Stimulated activated CD4-positive, alpha-beta T cell treated with anti-CD3 and anti-CD28 coated beads, Interleukin-1b, Interleukin-23, amount 100 ng/mL, for 1 hour (primary cell): ENCODE measurements around the gene CTIF.
"Not testable (repeated sequence)": the region's sequence is repeated elsewhere in the genome, so short reads cannot be mapped to it uniquely, and the experiment has no call there.

Experiments
- DNase-seq, 2 donors: peaks; one replicate each; pipeline ENCODE4 v3.0.0-alpha.2; 2020; ENCODE audit warnings: low read depth in 2 of 2

CTIF gene

DNA sequence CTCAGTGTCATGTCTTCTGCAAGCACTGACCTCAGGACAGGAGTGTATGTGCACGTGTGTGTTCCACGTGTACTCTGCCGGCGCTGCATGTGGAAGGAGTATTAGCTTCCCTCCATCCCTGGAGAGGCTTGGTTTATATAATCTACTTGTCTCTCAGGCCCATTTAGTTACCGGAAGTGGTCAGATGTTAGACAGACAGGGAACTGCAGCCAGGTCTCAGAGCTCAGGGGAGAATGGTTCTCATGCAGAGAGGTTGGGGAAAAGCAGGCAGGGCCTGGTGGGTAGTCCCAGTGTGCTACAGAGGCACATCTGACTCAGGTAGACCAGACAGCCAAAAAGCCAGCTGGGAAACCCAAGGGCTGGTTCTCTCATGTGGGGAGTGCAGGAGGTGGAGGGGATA lies 167.9 kb downstream of the CTIF start:
- no peak for DNase-seq

DNA sequence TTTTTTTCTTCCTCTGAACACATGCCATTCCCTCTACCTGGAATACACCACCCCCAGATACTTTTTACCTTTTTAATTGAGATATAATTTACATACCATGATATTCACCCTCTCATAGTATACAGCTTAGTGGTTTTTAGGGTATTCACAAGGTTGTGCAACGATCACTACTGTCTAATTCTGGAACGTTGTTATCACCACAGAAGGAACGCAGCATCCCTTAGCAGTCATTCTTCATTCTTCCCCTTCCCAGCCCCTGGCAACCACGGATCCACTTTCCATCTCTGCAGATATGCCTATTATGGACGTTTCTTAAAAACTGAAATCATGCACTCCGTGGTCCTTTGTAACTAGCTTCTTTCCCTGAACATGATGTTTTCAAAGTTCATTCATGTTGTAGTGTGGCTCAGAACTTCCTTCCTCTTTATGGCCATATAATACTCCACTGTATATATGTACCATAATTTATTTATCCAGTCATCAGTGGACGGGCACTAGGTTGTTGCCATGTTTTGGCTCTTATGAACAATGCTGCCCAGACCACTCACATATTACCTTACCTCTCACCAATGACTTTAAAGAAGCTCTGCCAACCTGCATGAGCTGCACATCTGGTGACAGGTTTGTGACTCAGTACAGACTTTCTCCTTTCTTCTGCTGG lies 168.9 kb downstream of the CTIF start:
- no peak for DNase-seq

DNA sequence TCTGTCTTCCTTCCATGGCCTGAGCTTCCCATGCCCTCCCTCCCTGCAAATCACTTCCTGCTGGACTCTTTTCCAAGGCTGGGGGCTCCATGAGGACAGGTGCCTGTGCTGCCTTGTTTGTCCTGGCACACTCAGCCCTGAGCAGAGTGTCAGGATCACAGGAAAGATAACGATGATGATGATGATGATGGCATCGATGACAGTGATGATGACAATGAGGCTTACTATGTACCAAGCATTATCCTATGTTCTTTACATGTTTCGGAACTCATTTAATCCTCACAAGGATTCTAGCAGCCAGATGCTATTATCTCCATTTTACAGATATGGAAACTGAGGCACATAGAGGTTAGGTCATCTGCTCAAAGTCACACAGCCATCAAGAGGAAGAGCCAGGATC lies 170.0 kb downstream of the CTIF start:
- no peak for DNase-seq

DNA sequence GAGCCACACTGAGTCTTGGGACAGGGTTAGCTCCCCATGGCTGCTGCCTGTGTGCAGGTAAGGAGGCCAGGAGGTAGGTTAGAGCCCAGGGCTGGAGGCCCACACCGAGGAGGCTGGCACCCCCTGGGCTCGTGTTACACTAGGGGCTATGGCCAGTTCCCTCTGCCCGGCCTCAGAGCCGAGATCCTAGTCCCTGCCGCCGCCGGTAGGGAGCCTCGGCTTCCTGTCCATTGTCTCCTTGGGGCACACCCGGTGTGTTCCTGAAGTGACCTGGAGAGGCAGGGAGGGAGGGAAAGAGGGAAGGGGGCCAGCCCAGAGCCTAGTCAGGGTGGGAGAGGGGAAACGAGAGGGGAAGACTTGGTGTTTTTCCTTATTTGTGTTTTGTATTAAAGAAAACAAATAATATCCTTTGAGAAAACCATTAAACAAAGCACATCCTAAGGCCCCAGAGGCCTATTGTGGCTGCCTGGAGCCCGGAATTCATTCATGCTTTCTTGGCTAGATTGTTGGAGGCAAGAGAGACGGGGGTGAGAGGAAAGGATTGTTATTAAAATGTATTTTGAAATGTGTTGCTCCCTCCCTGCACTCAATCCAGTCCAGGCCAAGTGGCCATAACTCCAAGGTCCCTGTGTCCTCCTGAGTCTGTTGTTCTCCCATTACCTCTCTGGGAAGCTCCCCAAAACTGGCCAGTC lies 170.7 kb downstream of the CTIF start:
- DNase-seq, result no peak

DNA sequence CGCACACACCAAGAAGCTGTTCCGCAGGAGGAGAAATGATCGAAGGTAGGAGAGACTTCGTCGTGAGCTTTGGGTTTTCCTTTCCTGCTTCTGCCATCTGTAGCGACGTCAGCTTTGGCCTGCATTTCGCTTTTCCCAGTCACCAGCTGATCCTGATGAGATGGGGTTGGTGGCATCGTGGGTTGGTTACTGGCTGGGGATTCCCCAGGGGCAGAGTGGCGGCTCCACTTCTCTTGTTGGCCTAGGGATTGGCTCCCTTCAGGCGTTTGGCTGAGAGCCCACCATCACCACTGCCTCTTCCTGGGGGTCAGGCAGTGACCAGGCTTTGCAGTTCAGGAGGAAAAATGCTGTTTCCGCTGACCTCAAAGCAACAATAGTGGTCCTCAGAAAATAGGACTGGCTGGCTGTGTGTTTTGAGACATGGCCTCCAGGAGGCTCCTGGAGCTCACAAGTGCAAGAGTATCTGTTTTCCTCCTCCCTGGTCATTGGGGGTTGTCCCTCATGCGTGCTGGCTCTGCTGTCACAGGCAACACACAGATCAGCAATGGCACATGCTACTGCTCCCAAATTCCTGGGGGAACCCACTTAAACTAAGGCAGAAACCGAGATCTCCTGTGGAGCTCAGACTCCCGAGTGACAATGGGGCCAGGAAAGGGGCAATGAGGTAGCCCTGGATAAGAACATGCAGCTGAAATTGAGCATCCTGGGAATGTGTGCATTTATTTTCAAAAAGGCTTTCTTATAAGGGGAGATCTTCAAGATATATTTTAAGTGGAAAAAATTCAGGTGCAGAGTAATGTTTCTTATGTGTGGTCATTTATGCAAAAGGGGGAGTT lies 173.0 kb downstream of the CTIF start:
- no peak for DNase-seq

DNA sequence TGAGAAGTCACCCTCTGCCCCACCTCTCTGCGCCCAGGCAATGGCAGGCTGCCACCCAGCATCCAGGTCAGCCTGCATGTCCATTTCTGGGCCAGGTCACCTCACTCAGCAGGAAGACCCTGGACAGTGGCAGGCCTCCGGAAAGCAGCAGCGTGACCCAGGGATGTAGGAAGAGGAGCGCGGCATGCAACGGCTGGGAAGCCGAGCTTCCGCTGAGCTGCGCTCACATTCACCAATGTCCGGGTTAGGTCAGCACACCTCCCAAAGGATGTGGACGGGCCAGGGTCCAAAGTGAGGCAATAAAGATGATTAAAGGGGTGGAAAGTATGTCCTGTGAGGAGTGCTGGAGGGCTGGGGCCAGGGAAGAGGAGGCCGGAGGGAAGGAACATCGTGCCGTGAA lies 174.5 kb downstream of the CTIF start:
- no peak for DNase-seq

DNA sequence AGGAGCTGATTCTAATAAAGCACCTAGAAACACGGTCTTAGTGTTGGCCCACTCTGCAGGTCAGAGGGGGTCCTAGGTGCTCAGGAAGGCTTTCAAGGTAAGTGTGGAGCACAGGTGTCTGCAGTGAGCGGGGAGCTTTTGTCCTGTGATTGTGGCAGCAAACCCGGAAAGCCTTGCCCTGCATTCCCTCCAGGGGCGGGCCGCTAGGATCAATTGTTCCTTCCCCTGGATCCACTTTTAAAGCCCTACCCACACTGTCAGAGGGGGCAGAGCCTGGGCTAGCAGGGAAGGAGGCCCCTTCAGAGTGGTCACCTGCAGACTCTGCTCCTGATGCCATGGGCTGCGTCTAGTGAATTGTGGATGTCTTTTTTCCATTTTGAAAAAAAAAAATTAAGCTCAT lies 176.0 kb downstream of the CTIF start:
- DNase-seq, result no peak

DNA sequence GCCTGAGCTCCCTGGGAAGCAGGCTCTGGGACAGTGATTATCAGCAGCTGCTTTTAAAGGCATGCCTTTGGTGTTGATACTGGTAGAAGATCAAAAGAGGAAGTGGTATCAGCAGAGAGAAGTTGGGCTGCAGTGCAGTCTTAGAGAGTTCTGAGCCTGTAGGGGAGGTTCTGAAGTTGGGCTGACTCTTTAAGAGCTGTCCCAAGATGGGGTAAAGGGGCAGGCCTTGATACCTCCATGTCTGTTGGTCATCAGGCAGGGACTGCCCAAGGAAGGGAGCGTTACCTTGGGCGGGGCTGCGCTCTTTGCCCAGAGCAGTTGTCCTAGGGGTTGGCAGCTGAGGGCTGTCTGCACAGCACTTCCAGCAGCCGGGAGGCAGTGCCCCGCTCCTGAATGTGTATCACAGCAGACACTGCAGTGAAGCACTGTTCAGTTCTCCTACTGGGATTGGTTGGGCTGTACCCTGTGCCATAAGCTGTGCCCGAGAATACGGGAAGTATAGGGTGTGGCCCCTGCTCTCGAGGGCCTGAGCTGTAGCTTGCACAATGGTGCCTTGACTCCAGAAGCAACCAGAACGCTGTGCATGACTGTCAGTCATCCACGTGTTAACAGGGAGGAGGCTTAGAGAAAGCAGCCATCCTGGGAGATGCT lies 177.0 kb downstream of the CTIF start:
- no peak for DNase-seq

DNA sequence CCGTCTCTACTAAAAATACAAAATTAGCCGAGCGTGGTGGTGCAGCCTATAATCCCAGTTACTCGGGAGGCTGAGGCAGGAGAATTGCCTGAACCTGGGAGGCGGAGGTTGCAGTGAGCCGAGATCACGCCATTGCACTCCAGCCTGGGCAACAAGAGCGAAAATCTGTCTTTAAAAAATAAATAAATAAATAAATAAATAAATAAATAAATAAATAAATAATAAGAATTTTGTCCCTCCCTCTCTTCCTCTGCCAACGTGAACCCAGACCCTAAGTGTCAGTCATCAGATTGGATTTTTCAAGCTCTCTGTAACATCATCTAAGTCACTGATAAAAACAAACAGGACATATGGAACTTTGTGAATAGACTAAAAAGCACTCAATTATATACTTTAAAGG lies 178.4 kb downstream of the CTIF start:
- not testable (repeated sequence) for DNase-seq

DNA sequence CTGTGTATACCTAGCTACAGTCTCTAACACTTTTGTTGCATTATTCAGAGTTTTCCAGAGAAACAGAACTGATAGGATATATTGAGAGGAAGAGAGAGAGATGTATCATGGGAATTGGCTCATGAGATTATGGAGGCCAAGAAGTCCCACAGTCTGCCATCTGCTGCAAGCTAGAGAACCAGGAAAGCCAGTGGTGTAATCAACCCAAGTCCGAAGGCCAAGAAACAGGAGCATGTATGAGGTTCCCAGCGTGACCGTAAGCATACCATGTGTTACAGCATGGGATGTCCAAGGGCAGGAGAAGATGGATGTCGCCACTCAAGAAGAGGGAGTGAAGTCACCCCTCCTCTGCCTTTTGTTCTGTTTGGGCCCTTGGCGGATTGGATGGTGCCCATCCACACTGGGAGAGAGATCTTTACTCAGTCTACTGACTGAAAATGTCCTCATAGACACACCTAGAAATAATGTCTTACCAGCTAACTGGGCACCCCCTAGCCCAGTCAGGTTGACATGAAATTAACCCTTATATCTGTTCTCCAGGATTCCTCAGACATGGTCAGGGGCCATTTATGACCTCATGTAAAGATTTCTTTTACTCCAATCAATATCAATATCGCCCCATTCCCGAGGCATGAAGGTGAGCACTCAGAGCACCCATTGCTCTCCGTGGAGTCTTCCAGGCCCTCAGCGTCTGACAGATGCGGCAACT lies 179.6 kb downstream of the CTIF start:
- no peak for DNase-seq

DNA sequence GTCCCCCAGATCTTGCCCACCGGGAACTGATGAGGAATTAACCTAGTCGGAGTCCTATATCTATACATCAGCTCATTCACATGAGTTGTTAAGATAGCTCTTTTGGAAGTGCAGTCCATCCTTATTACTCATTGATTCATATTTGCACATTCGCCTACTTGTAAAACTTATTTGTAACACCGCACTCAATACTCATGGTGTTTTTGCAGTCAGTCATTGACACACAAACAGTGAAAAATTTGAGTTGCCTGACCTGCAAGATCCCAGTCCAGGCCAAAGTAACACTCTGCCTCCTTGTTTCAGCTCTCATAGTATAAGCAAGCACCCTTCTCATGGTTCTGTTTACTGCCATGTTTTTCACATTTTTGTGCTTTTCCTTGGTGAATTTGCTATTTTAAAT lies 180.6 kb downstream of the CTIF start:
- DNase-seq, result no peak

DNA sequence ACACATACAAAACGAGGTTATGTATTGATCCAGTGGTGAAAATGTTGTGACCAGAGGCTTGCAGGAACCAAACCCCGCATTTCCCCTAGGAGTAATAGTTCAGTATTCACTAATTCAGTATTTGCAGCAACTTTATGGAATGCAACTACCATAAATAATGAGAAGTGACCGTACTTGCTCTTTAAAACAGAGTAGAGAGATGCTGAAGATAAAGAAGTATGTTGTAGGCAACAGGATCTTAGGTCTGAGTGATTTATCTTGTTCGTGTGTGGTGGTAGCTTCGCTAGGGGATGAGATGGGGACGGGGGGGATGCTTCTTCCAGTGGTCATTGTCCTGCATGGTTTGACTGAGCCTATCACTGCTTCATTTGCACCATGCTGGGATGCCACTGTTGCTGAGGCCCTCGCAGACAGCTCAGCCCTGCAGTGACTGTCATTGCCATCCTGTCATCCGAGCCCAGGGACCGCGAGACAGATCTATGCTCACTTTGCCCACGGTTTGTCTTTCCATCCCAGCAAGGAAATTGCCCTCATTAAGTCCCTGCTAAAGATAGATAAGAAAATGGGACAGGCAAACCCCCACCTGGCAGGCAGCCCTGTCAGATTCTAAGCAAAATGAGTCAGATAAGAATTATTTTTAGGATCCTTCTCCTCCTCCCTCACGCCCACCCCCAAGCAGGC lies 181.3 kb downstream of the CTIF start:
- DNase-seq, result no peak

DNA sequence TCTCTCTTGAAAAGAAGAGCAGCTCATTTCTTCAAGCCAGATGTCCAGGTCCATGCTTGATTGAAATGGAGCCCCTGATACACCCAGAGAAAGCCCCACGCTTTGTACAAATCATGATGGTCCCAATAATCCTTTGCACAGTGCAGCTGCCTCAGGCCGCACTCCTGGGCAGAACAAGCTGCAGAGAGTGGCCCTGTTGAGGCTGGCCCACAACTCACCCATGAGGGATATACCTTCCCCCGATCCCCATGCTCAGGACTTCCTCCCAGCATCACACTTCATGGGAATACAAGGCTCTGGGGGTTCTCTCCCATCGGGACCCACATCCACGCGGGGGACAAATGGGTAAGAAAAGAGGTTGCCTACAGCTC lies 181.8 kb downstream of the CTIF start:
- no peak for DNase-seq

DNA sequence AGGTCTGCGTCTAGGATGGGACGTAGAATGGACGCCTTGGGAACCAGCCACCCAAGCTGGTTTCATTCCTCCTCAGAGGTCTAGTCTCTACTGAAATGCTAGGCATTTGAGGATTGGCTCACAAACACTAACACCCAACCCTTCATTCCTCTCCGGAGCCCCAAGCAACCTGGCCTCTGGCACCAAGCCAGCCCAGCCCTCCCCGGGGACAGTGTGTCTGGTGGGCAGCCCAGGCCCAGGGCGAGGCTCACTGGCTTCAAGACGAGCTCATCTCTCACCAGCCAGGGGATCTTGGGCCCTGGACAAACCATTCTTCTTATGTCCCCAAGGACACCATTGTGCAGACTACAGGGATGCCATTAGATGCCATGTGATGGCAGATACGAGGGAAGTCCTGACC lies 182.5 kb downstream of the CTIF start:
- no peak for DNase-seq

DNA sequence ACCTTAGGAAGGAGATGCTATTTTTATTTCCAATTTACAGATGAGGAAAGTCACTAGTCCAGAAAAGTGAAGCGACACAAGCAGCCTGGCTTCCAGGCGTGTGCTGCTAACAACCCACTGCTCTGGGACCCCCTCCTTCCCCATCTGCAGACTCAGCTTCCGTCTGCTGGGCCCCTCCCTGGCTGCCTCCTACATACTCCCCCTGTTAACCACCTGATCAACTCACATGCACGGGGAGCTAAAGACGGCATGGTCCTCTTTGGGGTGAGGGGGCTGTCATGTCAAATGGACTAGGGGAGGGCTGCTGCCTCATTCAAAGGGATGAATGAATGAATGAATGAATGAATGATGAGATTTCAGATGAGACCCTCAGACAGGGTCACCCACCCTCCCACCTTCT lies 184.2 kb downstream of the CTIF start:
- DNase-seq, result no peak

DNA sequence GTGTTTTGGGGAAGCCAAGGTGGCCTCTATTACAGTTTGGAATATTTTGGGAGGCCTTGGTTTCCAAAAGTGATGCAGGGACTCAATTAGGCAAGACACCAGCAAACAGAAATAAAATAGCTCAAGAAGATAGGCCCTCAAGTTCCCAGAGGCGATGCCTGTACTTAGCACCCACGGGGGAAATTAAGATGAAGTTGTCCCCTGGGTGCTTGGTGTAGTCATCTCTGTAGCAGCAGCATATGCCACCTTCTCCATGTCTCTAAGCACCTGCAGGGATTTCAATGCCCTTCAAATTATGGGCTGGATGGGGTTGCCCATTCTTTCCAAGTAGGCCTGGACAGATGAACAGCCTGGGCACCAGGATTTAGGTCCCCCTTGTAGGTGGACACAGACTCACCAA lies 185.0 kb downstream of the CTIF start:
- no peak for DNase-seq

DNA sequence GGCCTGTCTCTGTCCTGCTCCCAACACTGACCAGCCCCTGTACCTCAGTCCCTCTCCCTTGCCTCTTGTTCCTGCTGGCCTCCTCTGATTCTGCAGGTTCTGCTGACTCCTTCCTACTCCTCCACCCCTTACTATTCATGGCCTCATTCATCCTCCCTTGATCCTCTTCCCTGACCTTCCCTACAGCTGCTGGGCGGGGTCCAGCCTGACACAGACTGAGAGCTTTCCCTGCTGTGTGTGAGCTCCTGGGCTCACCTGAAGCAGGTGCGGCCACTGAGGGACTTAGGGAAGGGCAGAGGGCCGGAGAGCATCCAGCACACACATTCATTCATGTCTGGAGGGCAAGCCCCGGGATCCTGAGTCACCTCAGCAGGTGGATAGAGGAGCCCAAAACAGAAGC lies 185.6 kb downstream of the CTIF start:
- no peak for DNase-seq

DNA sequence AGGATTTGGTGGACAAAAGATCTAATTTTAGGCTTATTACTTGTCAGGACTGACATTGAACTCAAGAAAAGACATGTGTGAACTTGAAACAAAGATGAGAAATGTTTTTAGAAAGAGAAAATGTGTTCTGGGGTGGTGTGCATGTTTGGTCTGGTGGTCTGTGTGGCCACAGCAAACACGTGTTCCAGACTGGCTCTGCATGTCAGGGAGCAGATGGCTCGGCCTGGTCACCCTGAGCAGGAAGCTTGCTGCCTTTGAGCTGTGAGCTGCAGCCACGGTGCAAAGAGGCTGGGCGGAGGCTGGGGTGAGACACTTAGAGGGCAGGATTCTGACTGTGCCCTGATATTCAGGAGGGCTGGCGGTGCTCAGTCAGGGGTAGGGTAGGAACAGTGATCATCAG lies 186.1 kb downstream of the CTIF start:
- no peak for DNase-seq

DNA sequence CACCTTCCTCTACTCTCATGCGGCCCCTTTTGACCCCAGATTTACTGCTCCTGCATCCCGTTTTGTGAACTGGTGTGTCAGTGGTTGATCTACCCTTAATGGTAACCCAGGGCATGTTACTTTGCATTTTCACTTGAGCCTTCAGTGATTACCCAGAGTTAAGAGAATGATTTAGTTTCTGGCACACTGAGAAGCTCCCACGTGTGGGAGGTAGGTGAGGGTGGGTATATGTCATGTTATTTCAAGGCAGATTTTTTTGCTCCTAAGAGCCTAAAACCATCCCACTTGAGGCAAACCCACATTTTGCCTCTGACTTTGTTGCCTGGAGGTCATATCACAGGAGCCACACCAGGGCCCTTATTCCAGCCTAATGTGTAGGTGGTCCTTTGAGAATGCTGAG lies 186.7 kb downstream of the CTIF start:
- DNase-seq, result no peak

DNA sequence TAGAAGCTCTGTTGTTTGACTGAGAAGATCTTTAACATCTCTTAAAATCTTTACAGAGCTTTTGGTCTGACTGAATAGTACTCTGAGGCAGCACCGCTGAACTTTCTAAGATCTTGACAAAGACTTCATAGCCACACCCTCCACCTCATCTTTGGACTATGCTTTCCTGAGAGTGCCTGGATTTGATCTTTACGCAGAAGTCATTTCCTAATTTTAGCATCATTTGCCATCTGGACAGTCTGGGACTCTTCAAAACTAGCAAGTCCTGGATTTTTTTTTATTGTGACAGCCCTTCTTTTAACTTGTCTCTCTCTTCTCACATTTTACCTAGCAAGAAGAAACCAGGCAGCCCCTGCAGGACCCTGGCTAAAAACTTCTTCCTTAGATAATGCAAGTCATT lies 188.8 kb downstream of the CTIF start:
- DNase-seq, result no peak

DNA sequence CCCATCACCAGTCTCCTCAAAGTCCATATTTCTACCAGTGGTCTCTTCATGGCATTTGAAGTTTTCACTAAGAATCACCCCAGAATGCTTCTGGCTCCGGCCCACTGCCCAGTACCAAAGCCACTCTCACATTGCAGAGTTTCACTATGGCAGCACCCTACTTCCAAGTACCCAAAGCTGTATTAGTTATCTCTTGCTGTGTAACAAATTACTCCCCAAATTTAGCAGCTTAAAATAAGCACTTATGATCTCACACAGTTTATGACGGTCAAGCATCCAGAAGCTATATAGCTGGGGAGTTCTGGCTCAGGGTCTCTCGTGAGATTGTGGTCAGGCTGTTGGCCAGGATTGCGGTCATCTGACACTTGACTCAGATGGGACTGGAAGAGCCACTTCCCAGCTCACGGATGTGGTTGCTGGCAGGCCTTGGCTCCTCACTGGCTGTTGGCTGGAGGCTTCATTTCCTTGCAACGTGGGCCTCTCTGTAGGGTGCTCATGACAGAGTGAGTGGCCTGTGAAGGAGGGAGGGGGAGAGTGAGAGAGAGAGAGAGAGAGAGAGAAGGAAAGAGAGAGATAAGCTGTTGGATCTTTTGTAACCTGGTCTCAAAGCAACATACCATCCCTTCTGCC lies 189.5 kb downstream of the CTIF start:
- DNase-seq, result no peak
